ENCODE results near the gene SNCG.
A peak's percentile ranks its signal among the peaks of the same experiment; 100 is the strongest.

The SNCG gene

GRCh38 chr10:86962136-86962980 is 4.0 kb downstream of the SNCG start:
- Histone ChIP-seq H3K9me3 (ENCODE audit: control insufficient read depth, insufficient read depth, low read depth, low read length) (no peaks in the 10 kb centered on the region), H3K27ac (ENCODE audit: low read depth, low read length) (no peak overlapping the region), H3K36me3 (ENCODE audit: control insufficient read depth, insufficient read depth, low read length) (no peaks in the 10 kb centered on the region), H3K4me1 (ENCODE audit: control insufficient read depth, insufficient read depth, low read length) (peaks cover 60% of the 10 kb centered on the region), H3K4me3 (ENCODE audit: low read depth, low read length) (no peak overlapping the region), H3K9ac (ENCODE audit: low read length) (no peak overlapping the region), H3K27me3 (ENCODE audit: control insufficient read depth, insufficient read depth, low read length) (no peaks in the 10 kb centered on the region)

DNA sequence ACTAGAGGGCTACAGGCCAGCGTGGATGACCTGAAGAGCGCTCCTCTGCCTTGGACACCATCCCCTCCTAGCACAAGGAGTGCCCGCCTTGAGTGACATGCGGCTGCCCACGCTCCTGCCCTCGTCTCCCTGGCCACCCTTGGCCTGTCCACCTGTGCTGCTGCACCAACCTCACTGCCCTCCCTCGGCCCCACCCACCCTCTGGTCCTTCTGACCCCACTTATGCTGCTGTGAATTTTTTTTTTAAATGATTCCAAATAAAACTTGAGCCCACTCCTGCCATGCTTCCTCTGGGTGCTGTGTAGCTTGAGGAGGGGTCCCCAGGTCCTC is 4.5 kb downstream of the SNCG start:
- H3K27me3 ChIP-seq (ENCODE audit: control insufficient read depth, insufficient read depth, low read length) = no peaks in the 10 kb centered on the region
- no peak overlapping the region for H3K4me3 ChIP-seq (ENCODE audit: low read depth, low read length)
- H3K9ac ChIP-seq (ENCODE audit: low read length) = no peak overlapping the region
- H3K27ac ChIP-seq (ENCODE audit: low read depth, low read length) = no peak overlapping the region
- H3K9me3 ChIP-seq (ENCODE audit: control insufficient read depth, insufficient read depth, low read depth, low read length) = no peaks in the 10 kb centered on the region
- H3K36me3 ChIP-seq (ENCODE audit: control insufficient read depth, insufficient read depth, low read length) = no peaks in the 10 kb centered on the region
- H3K4me1 ChIP-seq (ENCODE audit: control insufficient read depth, insufficient read depth, low read length) = peaks cover 59% of the 10 kb centered on the region

GRCh38 chr10:86963341-86963919 is 5.0 kb downstream of the SNCG start:
- Histone ChIP-seq H3K36me3 (ENCODE audit: control insufficient read depth, insufficient read depth, low read length) (no peaks in the 10 kb centered on the region), H3K27me3 (ENCODE audit: control insufficient read depth, insufficient read depth, low read length) (no peaks in the 10 kb centered on the region), H3K9me3 (ENCODE audit: control insufficient read depth, insufficient read depth, low read depth, low read length) (no peaks in the 10 kb centered on the region), H3K27ac (ENCODE audit: low read depth, low read length) (no peak overlapping the region), H3K4me1 (ENCODE audit: control insufficient read depth, insufficient read depth, low read length) (peaks cover 57% of the 10 kb centered on the region), H3K4me3 (ENCODE audit: low read depth, low read length) (no peak overlapping the region), H3K9ac (ENCODE audit: low read length) (no peak overlapping the region)

DNA sequence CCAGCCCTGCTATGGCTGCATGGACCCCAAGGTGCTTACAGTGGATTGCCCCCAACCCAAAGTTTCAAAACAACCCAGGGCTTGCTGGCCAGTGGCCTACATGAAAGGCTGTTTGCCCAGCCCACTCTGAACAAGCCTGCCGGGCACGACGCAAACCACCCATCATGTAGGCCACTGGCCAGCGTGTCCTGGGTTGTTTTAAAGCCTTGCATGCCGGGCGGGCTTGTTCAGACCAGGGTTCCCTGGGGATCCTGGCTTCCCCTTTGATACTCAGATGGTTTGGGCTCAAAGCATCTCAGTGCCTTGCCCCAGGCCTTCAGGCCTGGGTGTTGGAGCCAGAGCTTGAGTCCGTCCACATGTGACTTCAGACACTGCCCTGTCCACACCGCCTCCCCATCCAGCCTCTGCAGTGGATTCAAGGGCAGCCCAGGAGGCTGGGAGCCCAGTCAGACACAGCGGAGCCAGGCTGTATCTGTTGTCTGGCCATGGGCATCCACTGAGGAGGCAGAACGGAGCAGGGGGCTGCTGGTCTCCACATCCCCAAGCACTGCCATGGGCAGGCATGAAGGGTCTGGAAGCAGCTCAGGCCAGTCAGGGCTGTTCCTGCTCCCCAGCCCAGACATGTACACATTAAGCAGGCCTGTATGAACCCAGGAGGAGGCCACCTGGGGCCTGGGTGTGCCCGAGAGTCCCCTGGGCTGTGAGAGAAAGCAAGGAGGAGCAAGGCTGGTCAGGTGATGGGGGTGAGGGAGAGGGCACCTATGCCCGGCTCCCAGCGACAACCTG is 5.9 kb downstream of the SNCG start:
- H3K27me3 ChIP-seq (ENCODE audit: control insufficient read depth, insufficient read depth, low read length) = no peaks in the 10 kb centered on the region
- no peak overlapping the region for H3K27ac ChIP-seq (ENCODE audit: low read depth, low read length)
- no peaks in the 10 kb centered on the region for H3K36me3 ChIP-seq (ENCODE audit: control insufficient read depth, insufficient read depth, low read length)
- H3K9ac ChIP-seq (ENCODE audit: low read length) = no peak overlapping the region
- H3K9me3 ChIP-seq (ENCODE audit: control insufficient read depth, insufficient read depth, low read depth, low read length) = no peaks in the 10 kb centered on the region
- no peak overlapping the region for H3K4me3 ChIP-seq (ENCODE audit: low read depth, low read length)
- peaks cover 54% of the 10 kb centered on the region for H3K4me1 ChIP-seq (ENCODE audit: control insufficient read depth, insufficient read depth, low read length)

DNA sequence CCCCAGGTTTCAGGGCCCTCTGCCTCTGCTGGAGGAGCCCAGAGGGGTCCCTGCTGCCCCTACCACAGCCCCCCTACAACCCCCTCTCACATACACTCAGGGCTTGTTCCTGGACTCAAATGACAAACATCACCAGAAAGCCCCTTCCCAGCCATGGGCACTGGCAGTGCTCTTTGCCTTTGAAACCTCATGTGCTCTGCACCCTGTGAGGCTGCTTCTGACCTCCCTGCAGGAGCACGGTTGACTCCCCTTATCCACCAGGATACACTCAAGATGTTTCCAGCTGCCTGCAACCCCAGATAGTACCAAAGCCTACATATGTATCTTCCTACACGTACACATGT is 6.4 kb downstream of the SNCG start:
- Histone ChIP-seq H3K9ac (ENCODE audit: low read length) (no peak overlapping the region), H3K4me1 (ENCODE audit: control insufficient read depth, insufficient read depth, low read length) (peaks cover 54% of the 10 kb centered on the region), H3K27ac (ENCODE audit: low read depth, low read length) (no peak overlapping the region), H3K4me3 (ENCODE audit: low read depth, low read length) (no peak overlapping the region), H3K27me3 (ENCODE audit: control insufficient read depth, insufficient read depth, low read length) (no peaks in the 10 kb centered on the region), H3K9me3 (ENCODE audit: control insufficient read depth, insufficient read depth, low read depth, low read length) (no peaks in the 10 kb centered on the region), H3K36me3 (ENCODE audit: control insufficient read depth, insufficient read depth, low read length) (no peaks in the 10 kb centered on the region)

DNA sequence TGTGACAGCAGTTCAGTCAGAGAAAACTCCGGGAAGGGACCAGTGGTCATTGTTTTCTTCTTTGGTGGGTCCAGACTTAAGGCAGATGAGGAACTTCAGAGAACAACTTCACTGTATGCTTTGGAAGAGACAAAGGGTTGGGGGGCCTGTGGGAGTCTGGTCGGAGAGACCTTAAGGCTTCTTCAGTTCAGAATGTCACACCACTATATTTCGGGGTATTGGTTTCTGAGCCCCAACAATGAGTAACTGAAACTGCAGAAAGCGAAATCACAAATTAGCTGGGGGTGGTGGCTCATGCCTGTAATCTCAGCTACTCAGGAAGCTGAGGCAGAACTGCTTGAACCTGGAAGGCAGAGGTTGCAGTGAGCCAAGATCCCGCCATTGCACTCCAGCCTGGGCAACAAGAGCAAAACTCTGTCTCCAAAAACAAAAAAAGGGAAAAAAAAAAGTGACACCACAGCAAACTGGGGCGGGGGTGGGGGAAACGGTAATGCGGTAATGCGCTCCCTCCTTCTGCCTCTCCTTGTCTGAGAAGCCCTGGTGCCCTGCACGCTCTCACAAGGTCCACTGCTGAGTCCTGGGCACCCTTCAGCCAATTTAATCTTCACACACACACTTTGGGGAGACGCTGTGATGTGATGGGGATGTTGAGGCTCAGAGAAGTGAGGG is 7.7 kb downstream of the SNCG start:
- H3K4me1 ChIP-seq (ENCODE audit: control insufficient read depth, insufficient read depth, low read length) = peaks cover 53% of the 10 kb centered on the region
- H3K9ac ChIP-seq (ENCODE audit: low read length) = peak overlapping the region; percentile 23
- no peaks in the 10 kb centered on the region for H3K27me3 ChIP-seq (ENCODE audit: control insufficient read depth, insufficient read depth, low read length)
- no peaks in the 10 kb centered on the region for H3K9me3 ChIP-seq (ENCODE audit: control insufficient read depth, insufficient read depth, low read depth, low read length)
- H3K27ac ChIP-seq (ENCODE audit: low read depth, low read length) = no peak overlapping the region
- H3K36me3 ChIP-seq (ENCODE audit: control insufficient read depth, insufficient read depth, low read length) = no peaks in the 10 kb centered on the region
- H3K4me3 ChIP-seq (ENCODE audit: low read depth, low read length) = no peak overlapping the region

DNA sequence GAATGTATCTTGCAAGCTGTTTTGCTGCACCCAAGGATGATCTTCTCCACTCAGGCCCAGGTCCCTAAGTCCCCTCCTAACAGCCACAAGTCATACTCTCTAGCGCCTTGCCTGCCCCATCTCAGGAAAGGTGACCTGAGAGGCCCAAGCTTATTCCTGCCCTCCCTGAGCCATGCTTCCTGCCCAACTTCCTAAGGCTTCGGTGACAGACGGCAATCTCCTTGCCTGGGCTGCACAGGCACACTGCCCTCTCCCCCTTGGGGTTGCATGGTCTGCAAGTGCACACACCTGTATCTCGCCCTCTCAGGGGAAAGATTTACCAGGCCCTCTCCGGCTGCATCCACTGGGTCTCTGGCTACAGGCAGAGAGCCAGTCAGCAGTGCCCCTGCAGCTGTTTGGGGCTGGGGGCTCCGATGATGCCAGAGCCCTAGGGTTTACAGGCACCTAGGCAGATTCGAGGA is 9.1 kb downstream of the SNCG start:
- no peak overlapping the region for H3K4me3 ChIP-seq (ENCODE audit: low read depth, low read length)
- H3K4me1 ChIP-seq (ENCODE audit: control insufficient read depth, insufficient read depth, low read length) = peaks cover 55% of the 10 kb centered on the region
- no peak overlapping the region for H3K27ac ChIP-seq (ENCODE audit: low read depth, low read length)
- H3K27me3 ChIP-seq (ENCODE audit: control insufficient read depth, insufficient read depth, low read length) = peaks cover 13% of the 10 kb centered on the region
- no peaks in the 10 kb centered on the region for H3K9me3 ChIP-seq (ENCODE audit: control insufficient read depth, insufficient read depth, low read depth, low read length)
- no peaks in the 10 kb centered on the region for H3K36me3 ChIP-seq (ENCODE audit: control insufficient read depth, insufficient read depth, low read length)
- no peak overlapping the region for H3K9ac ChIP-seq (ENCODE audit: low read length)

DNA sequence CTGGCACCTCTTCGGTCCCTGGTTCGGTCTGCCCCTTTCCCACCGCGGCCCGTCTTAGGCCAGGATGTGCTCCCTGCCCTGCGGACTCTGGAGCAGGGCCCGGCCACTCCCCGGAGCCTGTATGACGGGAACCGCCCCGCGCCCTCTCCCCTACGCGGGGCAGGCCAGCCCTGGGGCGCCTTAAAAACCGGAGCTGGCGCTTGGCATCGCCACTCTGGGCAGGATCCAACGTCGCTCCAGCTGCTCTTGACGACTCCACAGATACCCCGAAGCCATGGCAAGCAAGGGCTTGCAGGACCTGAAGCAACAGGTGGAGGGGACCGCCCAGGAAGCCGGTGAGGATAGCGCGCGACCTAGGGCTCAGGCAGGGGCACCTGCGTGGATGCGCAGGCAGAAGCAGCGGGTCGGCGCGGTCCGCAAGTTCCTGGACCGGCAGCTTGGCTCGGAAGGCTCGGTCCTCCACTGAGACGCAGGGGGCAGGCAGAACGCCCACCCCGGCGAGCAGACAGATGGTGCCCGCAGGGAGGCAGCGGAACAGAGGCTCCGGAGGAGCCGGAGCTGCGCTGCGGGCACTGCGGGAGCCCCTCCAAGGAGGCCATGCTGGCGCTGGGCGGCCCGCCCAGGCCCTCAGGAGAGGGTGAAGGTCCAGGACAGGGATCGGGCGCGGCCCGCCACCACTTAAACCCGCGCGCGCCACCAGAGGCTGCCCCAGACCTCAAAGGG is 10.0 kb downstream of the SNCG start, which contains the start of gene ADIRF:
TSS of gene ADIRF (plus strand) at position 212 of the 723 bp plus-strand sequence. CDS start at position 275, 63 bp downstream.
- H3K27ac ChIP-seq (ENCODE audit: low read depth, low read length) = no peak within 1 kb of the TSS

GRCh38 chr10:86968994-86969355 is 10.6 kb downstream of the SNCG start:
- Histone ChIP-seq H3K4me3 (ENCODE audit: low read depth, low read length) (no peak overlapping the region), H3K9ac (ENCODE audit: low read length) (no peak overlapping the region), H3K9me3 (ENCODE audit: control insufficient read depth, insufficient read depth, low read depth, low read length) (no peaks in the 10 kb centered on the region), H3K27me3 (ENCODE audit: control insufficient read depth, insufficient read depth, low read length) (peaks cover 22% of the 10 kb centered on the region), H3K4me1 (ENCODE audit: control insufficient read depth, insufficient read depth, low read length) (peaks cover 60% of the 10 kb centered on the region), H3K27ac (ENCODE audit: low read depth, low read length) (no peak overlapping the region), H3K36me3 (ENCODE audit: control insufficient read depth, insufficient read depth, low read length) (no peaks in the 10 kb centered on the region)

More for the DNA sequence above, 10.0 kb downstream of the SNCG start, which contains the start of gene ADIRF:
- peaks cover 60% of the 10 kb centered on the region for H3K4me1 ChIP-seq (ENCODE audit: control insufficient read depth, insufficient read depth, low read length)
- H3K9ac ChIP-seq (ENCODE audit: low read length) = no peak within 1 kb of the TSS
- peaks cover 22% of the 10 kb centered on the region for H3K27me3 ChIP-seq (ENCODE audit: control insufficient read depth, insufficient read depth, low read length)
- H3K9me3 ChIP-seq (ENCODE audit: control insufficient read depth, insufficient read depth, low read depth, low read length) = no peaks in the 10 kb centered on the region
- no peak within 1 kb of the TSS for H3K4me3 ChIP-seq (ENCODE audit: low read depth, low read length)
- H3K36me3 ChIP-seq (ENCODE audit: control insufficient read depth, insufficient read depth, low read length) = no peaks in the 10 kb centered on the region

DNA sequence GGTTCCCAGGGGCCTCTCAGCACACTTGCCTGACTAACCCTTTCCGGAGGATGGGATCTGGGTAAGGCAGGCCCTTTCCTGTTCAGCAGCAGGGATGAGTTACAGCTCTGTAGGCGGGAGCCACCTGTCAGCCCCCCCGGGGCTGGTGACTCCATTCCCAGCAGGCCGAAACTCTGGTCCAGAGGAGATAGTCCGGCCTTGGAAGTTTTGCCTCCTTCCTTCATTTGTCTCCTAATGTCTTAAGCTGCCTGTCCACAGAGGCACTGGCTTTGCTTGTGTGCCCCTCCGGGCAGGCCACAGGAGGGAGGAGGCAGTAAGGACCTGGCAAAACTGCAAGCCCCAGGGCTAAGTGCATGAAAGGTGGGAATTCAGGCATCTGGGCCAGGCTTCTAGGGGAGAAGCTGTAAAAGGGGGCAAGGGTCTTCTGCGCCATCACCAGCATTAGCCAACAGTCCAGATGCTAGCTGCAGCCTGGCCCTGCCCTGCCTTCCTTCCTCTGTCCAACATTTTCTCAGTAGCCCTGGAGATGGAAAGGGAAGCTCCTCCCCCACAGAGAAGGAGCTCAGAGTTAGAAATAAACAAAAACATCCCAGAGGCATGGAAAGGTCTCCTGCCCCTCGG is 11.1 kb downstream of the SNCG start:
- no peaks in the 10 kb centered on the region for H3K9me3 ChIP-seq (ENCODE audit: control insufficient read depth, insufficient read depth, low read depth, low read length)
- H3K36me3 ChIP-seq (ENCODE audit: control insufficient read depth, insufficient read depth, low read length) = no peaks in the 10 kb centered on the region
- H3K27ac ChIP-seq (ENCODE audit: low read depth, low read length) = no peak overlapping the region
- H3K9ac ChIP-seq (ENCODE audit: low read length) = no peak overlapping the region
- peaks cover 22% of the 10 kb centered on the region for H3K27me3 ChIP-seq (ENCODE audit: control insufficient read depth, insufficient read depth, low read length)
- peak overlapping the region; percentile 70; the same call in 1 of the 2 replicates for H3K4me3 ChIP-seq (ENCODE audit: low read depth, low read length)
- peaks cover 60% of the 10 kb centered on the region for H3K4me1 ChIP-seq (ENCODE audit: control insufficient read depth, insufficient read depth, low read length)
